Measurements from ENCODE around the gene GMFB.
"Not testable (repeated sequence)": the region's sequence is repeated elsewhere in the genome, so short reads cannot be mapped to it uniquely, and the experiment has no call there.

DNA sequence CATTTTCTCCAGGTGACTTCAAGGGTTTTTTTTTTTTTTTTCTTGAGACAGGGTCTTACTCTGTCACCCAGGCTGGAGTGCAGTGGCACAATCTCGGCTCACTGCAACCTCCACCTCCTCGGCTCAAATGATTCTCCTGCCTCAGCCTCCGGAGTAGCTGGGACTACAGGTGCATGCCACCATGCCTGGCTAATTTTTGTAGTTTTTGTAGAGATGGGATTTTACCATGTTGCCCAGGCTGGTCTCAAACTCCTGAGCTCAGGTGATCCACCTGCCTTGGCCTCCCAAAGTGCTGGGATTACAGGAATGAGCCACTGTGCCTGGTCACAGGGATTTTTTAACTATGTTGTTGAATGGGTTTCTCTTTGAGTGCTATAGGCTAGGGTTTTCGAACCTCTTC, 50.8 kb downstream of the GMFB start:
- not testable (repeated sequence) for TF ChIP-seq SMARCA4 (IDR thresholded peaks at IDR 0.05); MEF2A (IDR thresholded peaks at IDR 0.05; ENCODE audit: control insufficient read depth, low read depth, low read length); ADNP (tag; IDR thresholded peaks at IDR 0.05); RAD21 (CRISPR knock-in tag; conservative IDR thresholded peaks at IDR 0.05 in 1 of 2, IDR thresholded peaks at IDR 0.05 in 1 of 2); MTA3 (IDR thresholded peaks at IDR 0.05; ENCODE audit: borderline replicate concordance); CHD2 (IDR thresholded peaks at IDR 0.05; ENCODE audit: low read depth, low read length); LEF1 (IDR thresholded peaks at IDR 0.05); TAF1 (IDR thresholded peaks at IDR 0.05; ENCODE audit: control insufficient read depth, extremely low read depth, insufficient read depth, low read length, severe bottlenecking)
- TF ChIP-seq, protein P1, sequence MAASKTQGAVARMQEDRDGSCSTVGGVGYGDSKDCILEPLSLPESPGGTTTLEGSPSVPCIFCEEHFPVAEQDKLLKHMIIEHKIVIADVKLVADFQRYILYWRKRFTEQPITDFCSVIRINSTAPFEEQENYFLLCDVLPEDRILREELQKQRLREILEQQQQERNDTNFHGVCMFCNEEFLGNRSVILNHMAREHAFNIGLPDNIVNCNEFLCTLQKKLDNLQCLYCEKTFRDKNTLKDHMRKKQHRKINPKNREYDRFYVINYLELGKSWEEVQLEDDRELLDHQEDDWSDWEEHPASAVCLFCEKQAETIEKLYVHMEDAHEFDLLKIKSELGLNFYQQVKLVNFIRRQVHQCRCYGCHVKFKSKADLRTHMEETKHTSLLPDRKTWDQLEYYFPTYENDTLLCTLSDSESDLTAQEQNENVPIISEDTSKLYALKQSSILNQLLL (CRISPR knock-in tag; IDR thresholded peaks at IDR 0.05; ENCODE audit: borderline replicate concordance) = not testable (repeated sequence)
- TF ChIP-seq, protein P2, sequence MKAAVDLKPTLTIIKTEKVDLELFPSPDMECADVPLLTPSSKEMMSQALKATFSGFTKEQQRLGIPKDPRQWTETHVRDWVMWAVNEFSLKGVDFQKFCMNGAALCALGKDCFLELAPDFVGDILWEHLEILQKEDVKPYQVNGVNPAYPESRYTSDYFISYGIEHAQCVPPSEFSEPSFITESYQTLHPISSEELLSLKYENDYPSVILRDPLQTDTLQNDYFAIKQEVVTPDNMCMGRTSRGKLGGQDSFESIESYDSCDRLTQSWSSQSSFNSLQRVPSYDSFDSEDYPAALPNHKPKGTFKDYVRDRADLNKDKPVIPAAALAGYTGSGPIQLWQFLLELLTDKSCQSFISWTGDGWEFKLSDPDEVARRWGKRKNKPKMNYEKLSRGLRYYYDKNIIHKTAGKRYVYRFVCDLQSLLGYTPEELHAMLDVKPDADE (conservative IDR thresholded peaks at IDR 0.05; ENCODE audit: control insufficient read depth, low read depth, low read length) = not testable (repeated sequence)
